ENCODE results near the gene COL4A1.

DNA sequence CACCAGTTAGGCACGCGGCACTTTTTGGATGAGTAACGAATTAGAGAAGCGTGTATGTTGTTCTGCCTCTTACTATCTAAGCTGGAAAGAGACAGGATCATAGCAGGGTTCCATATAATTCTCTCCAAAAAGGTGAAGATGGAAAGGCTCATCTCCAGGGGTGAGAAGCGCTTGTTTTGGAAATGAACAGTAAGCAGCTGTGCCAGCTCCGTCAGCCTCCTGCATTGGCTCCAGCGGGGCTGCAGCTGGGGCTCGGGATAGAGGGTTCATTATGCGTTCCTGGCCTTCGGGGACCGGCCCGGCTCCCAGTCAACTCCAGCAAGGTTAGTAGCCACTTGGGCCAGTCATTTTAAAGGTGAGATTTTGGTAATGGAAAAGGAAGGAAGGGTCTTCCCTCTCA lies 155.5 kb downstream of the COL4A1 start:
- no peak for TF ChIP-seq GATA2 (IDR thresholded peaks at IDR 0.05; ENCODE audit: low read depth, low read length)
- no peak for TF ChIP-seq GATA3 (IDR thresholded peaks at IDR 0.05; ENCODE audit: low read depth, low read length)

Data from SH-SY5Y (cell line).